ENCODE measurements around the gene ASB6.

- no peak for TF ChIP-seq CTCF (IDR thresholded peaks at IDR 0.05)
- no peak for TF ChIP-seq EZH2 (IDR thresholded peaks at IDR 0.05; ENCODE audit: borderline replicate concordance, insufficient read depth, low read depth, low read length, poor library complexity, severe bottlenecking)
These were observed 43.4 kb upstream of the ASB6 start for GRCh38 chr9:129685220-129685932.
